HepG2 (cell line): ENCODE results near the gene NCOA4. TPM values are rescaled to one million over a fixed set of nuclear protein-coding genes. Genes with fewer than 3 reads are reported as not detected.

ENCODE experiments used
- ATF5 ChIP-seq: sonication (generic); formaldehyde crosslinking; IDR thresholded peaks from 2 replicates; pipeline ENCODE4 v1.4.0; 2020; ENCODE audit warnings: mild to moderate bottlenecking, low read depth, missing genetic modification reagents
- CEBPB ChIP-seq: IDR thresholded peaks from 2 replicates; pipeline ENCODE4 v1.6.1; 2011; ENCODE audit warnings: low read depth, low read length, improper control_type of control experiment, borderline replicate concordance
- MTERF4 ChIP-seq: sonication (generic); formaldehyde crosslinking; IDR thresholded peaks from 2 replicates; pipeline ENCODE4 v1.8.0; 2023; ENCODE audit warnings: mild to moderate bottlenecking, missing genetic modification reagents
- SALL1 ChIP-seq: sonication (generic); formaldehyde crosslinking; IDR thresholded peaks from 2 replicates; pipeline ENCODE4 v1.8.0; 2022; ENCODE audit warnings: mild to moderate bottlenecking, missing genetic modification reagents
- ZBTB34 ChIP-seq: sonication (generic); formaldehyde crosslinking; IDR thresholded peaks from 2 replicates; pipeline ENCODE4 v1.8.0; 2022; ENCODE audit warnings: mild to moderate bottlenecking, missing genetic modification reagents
- ZBTB40 ChIP-seq, 2 experiments: fragments of 450-650 bp in 1 of 2; sonication (generic) in 1 of 2; formaldehyde crosslinking in 1 of 2; IDR thresholded peaks; 2 replicates each; pipeline versions ENCODE4 v1.6.1 to v1.8.0; 2016 to 2022; ENCODE audit warnings: antibody characterized with exemption in 1 of 2, mild to moderate bottlenecking in 1 of 2, missing genetic modification reagents in 1 of 2
- ZNF318 ChIP-seq: sonication (generic); formaldehyde crosslinking; IDR thresholded peaks from 2 replicates; pipeline ENCODE4 v1.4.0; 2020; ENCODE audit warnings: mild to moderate bottlenecking, missing genetic modification reagents
- polyA plus RNA-seq, 8 experiments: library from polyadenylated mRNA; depleted of rRNA in 3 of 8; stranded (reverse) in 7 of 8; unstranded in 1 of 8; fragments of >200 nt; fragmentation: Illumina TruSeq in 4 of 8; extraction: Trizol in 4 of 8; gene quantifications; 2 replicates each; pipeline versions ENCODE4 v1.2.1 to v1.2.3, GENCODE V29; 2011 to 2016; ENCODE audit warnings: low read depth in 4 of 8, missing spikeins in 1 of 8, mixed read lengths in 1 of 8; ENCODE audit not compliant: insufficient read depth in 1 of 8
- total RNA-seq, 5 experiments: library from RNA; depleted of rRNA; stranded (reverse); fragments of >200 nt; fragmentation: Illumina TruSeq; extraction: Trizol; gene quantifications; 2 replicates each; pipeline ENCODE4 v1.2.3, GENCODE V29; 2016; ENCODE audit warnings: low read depth in 1 of 5

NCOA4 gene
- total and polyA plus RNA-seq, 2 of the 13 experiments (the other 11 are each of a cell fraction or from before 2014, with no cell fraction given) = 306 to 400 TPM

- no peak for TF ChIP-seq ZBTB40 (IDR thresholded peaks at IDR 0.05)
- TF ChIP-seq ZBTB40 (CRISPR knock-in tag; IDR thresholded peaks at IDR 0.05) = peak; percentile 53; the same call in 1 of the 2 replicates
- TF ChIP-seq ATF5 (CRISPR knock-in tag) = no peak
- TF ChIP-seq MTERF4 (CRISPR knock-in tag) = no peak
- peak; percentile 37; the same call in 1 of the 2 replicates for TF ChIP-seq ZBTB34 (CRISPR knock-in tag)
- no peak for TF ChIP-seq ZNF318
- TF ChIP-seq CEBPB = no peak
- TF ChIP-seq SALL1 (CRISPR knock-in tag) = peak; percentile 79
These were observed 3.2 kb upstream of the NCOA4 start (continued) for GRCh38 chr10:46033602-46034011.
